Left lung (tissue), 10 donors: Measurements from ENCODE around the gene CCDC120. TPM values are rescaled to one million over a fixed set of nuclear protein-coding genes. Genes with fewer than 3 reads are reported as not detected.

Experiments used
- ATAC-seq: fragments of 200-7000 bp; cut with Tn5 transposase; one replicate; pipeline ENCODE4 v1.9.1; 2020; ENCODE audit warnings: moderate library complexity
- DNase-seq, 4 donors: peaks; one replicate each; pipeline ENCODE4 v3.0.0-alpha.2; 2013 to 2020
- H3K27ac ChIP-seq, 2 donors: fragments of 200-600 bp; sonication (generic) in 1 of 2; one replicate each; pipeline versions ENCODE4 v1.5.0 to v1.8.0; 2020 to 2021
- H3K27me3 ChIP-seq, 2 donors: fragments of 200-600 bp; sonication (generic) in 1 of 2; one replicate each; pipeline versions ENCODE4 v1.5.0 to v1.8.0; 2020 to 2021
- H3K36me3 ChIP-seq, 2 donors: fragments of 200-600 bp; sonication (generic) in 1 of 2; one replicate each; pipeline versions ENCODE4 v1.5.0 to v1.8.0; 2020 to 2021
- H3K4me1 ChIP-seq, 2 donors: fragments of 200-600 bp; one replicate each; pipeline ENCODE4 v1.8.0; 2021
- H3K4me3 ChIP-seq, 2 donors: fragments of 200-600 bp; sonication (generic) in 1 of 2; one replicate each; pipeline versions ENCODE4 v1.5.0 to v1.8.0; 2020 to 2021; ENCODE audit warnings: mild to moderate bottlenecking in 1 of 2
- H3K9me3 ChIP-seq, 2 donors: fragments of 200-600 bp; sonication (generic) in 1 of 2; one replicate each; pipeline versions ENCODE4 v1.5.0 to v1.8.0; 2020 to 2021
- CTCF ChIP-seq, 2 donors: fragments of 200-600 bp; sonication (generic) in 1 of 2; IDR thresholded peaks; one replicate each; pipeline versions ENCODE4 v1.5.0 to v1.8.0; 2021; ENCODE audit warnings: antibody characterized with exemption in 2 of 2
- intact Hi-C, 2 donors: fragments of 100-400 bp; cut with DNase I; formaldehyde crosslinking; loops; one replicate each; pipeline versions ENCODE4 v1.11.2 to v1.14.2; 2022
- polyA plus RNA-seq, 6 donors: library from polyadenylated mRNA; unstranded; fragments of 120-200 nt; gene quantifications; one replicate each; pipeline ENCODE4 v1.2.1, GENCODE V29; 2013; ENCODE audit not compliant: insufficient read length in 6 of 6
- total RNA-seq, 2 donors: library from RNA; stranded (reverse); fragmentation: NEBNext Ultra II Directional; extraction: Animal tissue kit (Norgen Biotek cat#: 25700); gene quantifications; one replicate each; pipeline ENCODE4 v1.2.1, GENCODE V29; 2021
- donor health status: DM: no; HTN: yes; CAD: no.
- donor health status: DM: no; HTN: no; CAD: no.

Gene CCDC120
- total and polyA plus RNA-seq, 8 donors, result 9.7 to 19.5 (median 15.0) TPM

DNA sequence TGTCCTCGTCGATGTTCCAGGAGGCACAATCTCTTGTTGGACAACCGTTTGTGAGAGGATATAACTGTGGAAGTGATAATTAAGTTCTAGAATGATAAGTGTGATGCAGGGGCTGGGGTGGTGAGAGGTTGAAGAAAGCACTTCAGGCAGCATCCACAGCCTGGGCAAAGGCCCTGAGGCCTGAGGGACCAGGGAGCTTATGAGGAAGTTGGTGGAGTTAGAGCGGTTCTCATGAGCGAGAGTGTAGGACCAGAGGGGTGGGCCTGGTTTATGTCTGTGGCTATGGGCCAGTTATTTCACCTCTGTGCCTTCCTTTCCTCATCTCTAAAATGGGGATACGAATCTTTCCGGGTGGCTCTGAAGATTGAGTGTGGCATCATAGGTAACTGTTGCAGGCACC, 2.7 kb downstream of the CCDC120 start:
- Histone ChIP-seq H3K4me3 (no peak overlapping the region), H3K27me3 (no peaks in the 10 kb centered on the region), H3K36me3 (peaks cover 0 to 9% of the 10 kb centered on the region in 2 donors), H3K9me3 (no peaks in the 10 kb centered on the region), H3K27ac (no peak overlapping the region), H3K4me1 (no peaks in the 10 kb centered on the region)
- DNase-seq, result no peak
- TF ChIP-seq CTCF (IDR thresholded peaks at IDR 0.05), result no peak
- intact Hi-C loops, result no loop called here
- ATAC-seq, result no peak

DNA sequence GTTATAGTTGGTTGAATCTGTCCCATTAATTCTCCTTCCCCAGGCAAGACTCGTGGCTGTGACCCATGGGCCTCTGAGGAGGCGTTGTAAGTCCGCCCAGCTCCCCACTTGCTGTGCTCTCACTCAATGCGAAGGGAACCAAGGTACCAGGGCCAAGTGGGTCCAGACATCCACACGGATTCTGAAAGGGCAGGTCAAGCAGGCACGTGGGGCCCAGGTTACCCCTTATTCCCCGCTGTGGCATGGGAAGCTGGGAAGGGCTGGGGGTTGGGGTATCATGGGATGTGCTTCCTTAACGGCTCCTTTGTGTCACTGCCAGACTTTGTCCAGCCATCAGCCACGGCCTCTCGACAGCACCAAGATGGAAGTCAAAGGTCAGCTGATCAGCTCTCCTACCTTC, 3.1 kb downstream of the CCDC120 start:
- no peak overlapping the region for H3K4me3 ChIP-seq
- DNase-seq (no peak), ATAC-seq (no peak)
- no peaks in the 10 kb centered on the region for H3K9me3 ChIP-seq
- H3K27me3 ChIP-seq, result no peaks in the 10 kb centered on the region
- no peak overlapping the region for H3K27ac ChIP-seq
- intact Hi-C loops, result no loop called here
- peaks cover 0 to 9% of the 10 kb centered on the region in 2 donors for H3K36me3 ChIP-seq
- no peak for TF ChIP-seq CTCF (IDR thresholded peaks at IDR 0.05)
- H3K4me1 ChIP-seq, result no peaks in the 10 kb centered on the region

- Histone ChIP-seq H3K9me3 (no peaks in the 10 kb centered on the region), H3K4me1 (no peaks in the 10 kb centered on the region), H3K36me3 (peaks cover 0 to 15% of the 10 kb centered on the region in 2 donors), H3K4me3 (no peak overlapping the region), H3K27ac (no peak overlapping the region), H3K27me3 (no peaks in the 10 kb centered on the region)
- no peak for TF ChIP-seq CTCF (IDR thresholded peaks at IDR 0.05)
- DNase-seq (no peak), ATAC-seq (no peak)
- intact Hi-C loops, result no loop called here
These were observed 4.9 kb downstream of the CCDC120 start for GRCh38 chrX:49063715-49064114.

DNA sequence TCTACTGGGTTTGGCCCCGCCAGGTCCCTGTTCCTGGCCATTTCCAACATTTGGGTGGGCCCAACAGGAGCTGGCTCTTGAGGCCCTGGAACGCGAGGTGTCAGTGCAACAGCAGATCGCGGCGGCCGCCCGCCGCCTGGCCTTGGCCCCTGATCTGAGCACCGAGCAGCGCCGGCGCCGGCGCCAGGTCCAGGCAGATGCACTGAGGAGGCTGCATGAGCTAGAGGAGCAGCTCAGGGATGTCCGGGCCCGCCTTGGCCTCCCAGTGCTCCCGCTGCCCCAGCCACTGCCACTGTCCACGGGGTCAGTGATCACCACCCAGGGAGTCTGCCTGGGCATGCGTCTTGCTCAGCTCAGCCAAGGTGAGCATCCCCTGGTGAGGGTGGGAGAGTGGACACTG, 5.5 kb downstream of the CCDC120 start:
- TF ChIP-seq CTCF (IDR thresholded peaks at IDR 0.05), result no peak
- peaks cover 0 to 15% of the 10 kb centered on the region in 2 donors for H3K36me3 ChIP-seq
- no peak overlapping the region for H3K27ac ChIP-seq
- ATAC-seq (no peak), DNase-seq (no peak)
- H3K9me3 ChIP-seq, result no peaks in the 10 kb centered on the region
- no peaks in the 10 kb centered on the region for H3K4me1 ChIP-seq
- H3K4me3 ChIP-seq, result no peak overlapping the region
- H3K27me3 ChIP-seq, result no peaks in the 10 kb centered on the region
- intact Hi-C loops, result no loop called here

GRCh38 chrX:49064735-49065134, 5.9 kb downstream of the CCDC120 start:
- Histone ChIP-seq H3K4me1 (no peaks in the 10 kb centered on the region), H3K27me3 (no peaks in the 10 kb centered on the region), H3K4me3 (no peak overlapping the region), H3K9me3 (no peaks in the 10 kb centered on the region), H3K27ac (no peak overlapping the region), H3K36me3 (peaks cover 0 to 15% of the 10 kb centered on the region in 2 donors)
- intact Hi-C loops, result no loop called here
- no peak for ATAC-seq
- no peak for TF ChIP-seq CTCF (IDR thresholded peaks at IDR 0.05)
- DNase-seq, result no peak
